ENCODE results near the gene OR5H15.

The OR5H15 gene

GRCh38 chr3:98213276-98213675, 46.8 kb downstream of the OR5H15 start:
- no peak for TF ChIP-seq CTCF (IDR thresholded peaks at IDR 0.05)
- H3K36me3 ChIP-seq, result no peaks in the 10 kb centered on the region
- no peaks in the 10 kb centered on the region for H3K9me3 ChIP-seq
- H3K27me3 ChIP-seq, result no peaks in the 10 kb centered on the region
- no peaks in the 10 kb centered on the region for H3K4me1 ChIP-seq (ENCODE audit: control insufficient read depth in 1 of 2, insufficient read depth in 1 of 2, low read depth in 1 of 2, low read length in 1 of 2)
- H3K4me3 ChIP-seq (ENCODE audit: low read depth in 1 of 2, low read length in 1 of 2), result no peak overlapping the region
- H3K27ac ChIP-seq, result no peak overlapping the region

- Histone ChIP-seq H3K4me3 (ENCODE audit: low read depth in 1 of 2, low read length in 1 of 2) (no peak overlapping the region), H3K27ac (no peak overlapping the region), H3K36me3 (no peaks in the 10 kb centered on the region), H3K9me3 (no peaks in the 10 kb centered on the region), H3K4me1 (ENCODE audit: control insufficient read depth in 1 of 2, insufficient read depth in 1 of 2, low read depth in 1 of 2, low read length in 1 of 2) (no peaks in the 10 kb centered on the region), H3K27me3 (no peaks in the 10 kb centered on the region)
- TF ChIP-seq CTCF (IDR thresholded peaks at IDR 0.05), result no peak
These were observed 48.6 kb downstream of the OR5H15 start for GRCh38 chr3:98215051-98215450.

Data from neutrophil (primary cell).